Measurements from ENCODE around the gene VGLL1.

Gene VGLL1

GRCh38 chrX:136551410-136551809 lies 19.4 kb downstream of the VGLL1 start:
- DNase-seq (ENCODE audit: low read depth, low spot score), result no peak

GRCh38 chrX:136555694-136556093 lies 23.7 kb downstream of the VGLL1 start:
- no peak for DNase-seq (ENCODE audit: low read depth, low spot score)

- no peak for DNase-seq (ENCODE audit: low read depth, low spot score)
Observed at GRCh38 chrX:136572030-136572429, 40.0 kb downstream of the VGLL1 start.

GRCh38 chrX:136574548-136574947 lies 42.5 kb downstream of the VGLL1 start:
- no peak for DNase-seq (ENCODE audit: low read depth, low spot score)

GRCh38 chrX:136577552-136577951 lies 45.5 kb downstream of the VGLL1 start:
- DNase-seq (ENCODE audit: low read depth, low spot score), result peak; percentile 55

- DNase-seq (ENCODE audit: low read depth, low spot score), result no peak
Observed at GRCh38 chrX:136580316-136580715, 48.3 kb downstream of the VGLL1 start.

GRCh38 chrX:136582624-136583023 lies 50.6 kb downstream of the VGLL1 start:
- no peak for DNase-seq (ENCODE audit: low read depth, low spot score)

- no peak for DNase-seq (ENCODE audit: low read depth, low spot score)
Observed at GRCh38 chrX:136584545-136584944, 52.5 kb downstream of the VGLL1 start.

- DNase-seq (ENCODE audit: low read depth, low spot score), result no peak
Observed at GRCh38 chrX:136585262-136585661, 53.2 kb downstream of the VGLL1 start.

GRCh38 chrX:136585960-136586359 lies 53.9 kb downstream of the VGLL1 start:
- no peak for DNase-seq (ENCODE audit: low read depth, low spot score)

- DNase-seq (ENCODE audit: low read depth, low spot score), result peak; percentile 45
Observed at GRCh38 chrX:136586386-136586785, 54.4 kb downstream of the VGLL1 start.

- no peak for DNase-seq (ENCODE audit: low read depth, low spot score)
Observed at GRCh38 chrX:136587532-136587931, 55.5 kb downstream of the VGLL1 start.

- no peak for DNase-seq (ENCODE audit: low read depth, low spot score)
Observed at GRCh38 chrX:136588036-136588435, 56.0 kb downstream of the VGLL1 start.

GRCh38 chrX:136589966-136590365 lies 58.0 kb downstream of the VGLL1 start:
- no peak for DNase-seq (ENCODE audit: low read depth, low spot score)

- no peak for DNase-seq (ENCODE audit: low read depth, low spot score)
Observed at GRCh38 chrX:136597356-136597755, 65.3 kb downstream of the VGLL1 start.

GRCh38 chrX:136597954-136598353 lies 65.9 kb downstream of the VGLL1 start:
- DNase-seq (ENCODE audit: low read depth, low spot score), result no peak

GRCh38 chrX:136598631-136599030 lies 66.6 kb downstream of the VGLL1 start:
- DNase-seq (ENCODE audit: low read depth, low spot score), result no peak

- DNase-seq (ENCODE audit: low read depth, low spot score), result no peak
Observed at GRCh38 chrX:136600059-136600458, 68.0 kb downstream of the VGLL1 start.

Data from astrocyte of the hippocampus (primary cell).